Measurements from ENCODE around the gene CPNE9. TPM values are rescaled to one million over a fixed set of nuclear protein-coding genes. Genes with fewer than 3 reads are reported as not detected.

CPNE9 gene
- polyA plus RNA-seq, 1 of the 3 experiments (the other 2 are of a cell fraction), result 0.03 TPM

DNA sequence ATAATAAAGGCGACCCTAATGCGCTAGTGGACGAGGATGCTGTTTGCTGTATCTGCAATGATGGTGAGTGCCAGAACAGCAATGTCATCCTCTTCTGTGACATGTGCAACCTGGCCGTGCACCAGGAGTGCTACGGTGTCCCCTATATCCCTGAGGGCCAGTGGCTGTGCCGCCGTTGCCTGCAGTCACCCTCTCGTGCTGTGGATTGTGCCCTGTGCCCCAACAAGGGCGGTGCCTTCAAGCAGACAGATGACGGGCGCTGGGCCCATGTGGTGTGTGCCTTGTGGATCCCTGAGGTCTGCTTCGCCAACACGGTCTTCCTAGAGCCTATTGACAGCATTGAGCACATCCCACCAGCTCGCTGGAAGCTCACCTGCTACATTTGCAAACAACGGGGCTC lies 35.5 kb downstream of the CPNE9 start:
- Histone ChIP-seq H3K4me1 (ENCODE audit: control insufficient read depth in 1 of 2, insufficient read depth in 2 of 2, low read depth in 1 of 2, low read length in 1 of 2) (no peaks in the 10 kb centered on the region), H3K36me3 (replicated peaks in 1 of 2; ENCODE audit: control insufficient read depth in 1 of 2, insufficient read depth in 2 of 2, low read length in 1 of 2) (peaks cover 54 to 90% of the 10 kb centered on the region in 2 experiments), H2AFZ (ENCODE audit: low read depth) (no peak overlapping the region), H3K9ac (no peak overlapping the region), H3K4me3 (ENCODE audit: low read depth in 2 of 2, low read length in 1 of 2) (no peak overlapping the region), H4K20me1 (ENCODE audit: insufficient read depth) (0 out of 2 replicates have a peak, but pooled peaks cover 4% of the 10 kb centered on the region), H3K27ac (ENCODE audit: low read depth in 2 of 2, low read length in 1 of 2) (no peak overlapping the region), H3K9me3 (no peaks in the 10 kb centered on the region), H3K9me2 (no peaks in the 10 kb centered on the region), H3K27me3 (ENCODE audit: insufficient read depth) (no peaks in the 10 kb centered on the region), H3K4me2 (no peak overlapping the region), H3K79me2 (ENCODE audit: insufficient read depth) (peaks cover 52% of the 10 kb centered on the region), H3F3A (replicated peaks; ENCODE audit: insufficient read depth) (peaks cover 7% of the 10 kb centered on the region)
- no peak for DNase-seq
- POLR2A ChIA-PET, result interaction anchor here (3.3 kb wide), 1 partner anchor 10 kb away, joined by 16 read pairs; the partner anchor contains the start of gene OGG1
- TF ChIP-seq FOSL2 (IDR thresholded peaks at IDR 0.05; ENCODE audit: borderline replicate concordance, low read depth) (no peak), FOXJ3 (CRISPR knock-in tag; IDR thresholded peaks at IDR 0.05) (no peak), GATA2 (CRISPR knock-in tag; IDR thresholded peaks at IDR 0.05) (no peak), RFX5 (IDR thresholded peaks at IDR 0.05; ENCODE audit: low read length) (no peak), NRF1 (IDR thresholded peaks at IDR 0.05; ENCODE audit: low read depth, low read length) (no peak), TAF1 (IDR thresholded peaks at IDR 0.05; ENCODE audit: borderline replicate concordance, low read depth, low read length) (no peak), CHD2 (IDR thresholded peaks at IDR 0.05; ENCODE audit: low read length, partially characterized antibody) (no peak)
- 100% methylated on average over 4 of the region's 15 CpGs for WGBS (ENCODE audit: low lambda C conversion rate)
- CTCF ChIA-PET, result no interaction called here

DNA sequence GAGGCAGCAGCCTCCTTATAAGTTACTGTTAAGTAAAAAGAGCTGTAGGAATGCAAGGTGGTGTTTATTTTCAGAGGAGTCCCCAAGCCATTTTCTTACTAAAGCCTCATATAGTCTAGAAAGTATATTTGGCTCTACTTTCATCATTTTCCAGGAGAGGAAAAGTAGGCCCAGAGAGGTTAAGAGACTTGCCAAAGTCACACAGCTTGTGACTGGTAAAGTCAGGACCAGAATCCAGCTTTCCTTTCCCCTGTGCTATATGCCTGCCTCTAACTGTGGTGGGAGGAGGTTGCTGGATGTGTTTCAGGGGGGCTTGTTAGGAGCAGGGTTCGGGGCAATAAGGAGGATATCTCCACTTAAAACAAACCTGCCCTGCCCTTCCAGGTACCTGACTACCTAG lies 38.9 kb downstream of the CPNE9 start:
- POLR2A ChIA-PET, result no interaction called here
- H3K9ac ChIP-seq, result no peak overlapping the region
- H3K27ac ChIP-seq (ENCODE audit: low read depth in 2 of 2, low read length in 1 of 2), result no peak overlapping the region
- peaks cover 25% of the 10 kb centered on the region for H3F3A ChIP-seq (replicated peaks; ENCODE audit: insufficient read depth)
- CTCF ChIA-PET, result no interaction called here
- H3K4me2 ChIP-seq, result no peak overlapping the region
- no peak overlapping the region for H3K4me3 ChIP-seq (ENCODE audit: low read depth in 2 of 2, low read length in 1 of 2)
- no peak for DNase-seq
- H2AFZ ChIP-seq (ENCODE audit: low read depth), result no peak overlapping the region
- TF ChIP-seq, protein P1, sequence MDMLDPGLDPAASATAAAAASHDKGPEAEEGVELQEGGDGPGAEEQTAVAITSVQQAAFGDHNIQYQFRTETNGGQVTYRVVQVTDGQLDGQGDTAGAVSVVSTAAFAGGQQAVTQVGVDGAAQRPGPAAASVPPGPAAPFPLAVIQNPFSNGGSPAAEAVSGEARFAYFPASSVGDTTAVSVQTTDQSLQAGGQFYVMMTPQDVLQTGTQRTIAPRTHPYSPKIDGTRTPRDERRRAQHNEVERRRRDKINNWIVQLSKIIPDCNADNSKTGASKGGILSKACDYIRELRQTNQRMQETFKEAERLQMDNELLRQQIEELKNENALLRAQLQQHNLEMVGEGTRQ (IDR thresholded peaks at IDR 0.05; ENCODE audit: borderline replicate concordance, low read depth, low read length), result no peak
- TF ChIP-seq RCOR1 (IDR thresholded peaks at IDR 0.05; ENCODE audit: low read length) (no peak), CHD2 (IDR thresholded peaks at IDR 0.05; ENCODE audit: low read length, partially characterized antibody) (no peak), ELF1 (IDR thresholded peaks at IDR 0.05) (no peak)
- TF ChIP-seq, protein P2, sequence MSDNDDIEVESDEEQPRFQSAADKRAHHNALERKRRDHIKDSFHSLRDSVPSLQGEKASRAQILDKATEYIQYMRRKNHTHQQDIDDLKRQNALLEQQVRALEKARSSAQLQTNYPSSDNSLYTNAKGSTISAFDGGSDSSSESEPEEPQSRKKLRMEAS (IDR thresholded peaks at IDR 0.05; ENCODE audit: low read depth), result no peak
- no peaks in the 10 kb centered on the region for H4K20me1 ChIP-seq (ENCODE audit: insufficient read depth)
- H3K9me3 ChIP-seq, result no peaks in the 10 kb centered on the region
- WGBS (ENCODE audit: low lambda C conversion rate), result 91% methylated on average over 1 of the region's 1 CpG
- H3K36me3 ChIP-seq (replicated peaks in 1 of 2; ENCODE audit: control insufficient read depth in 1 of 2, insufficient read depth in 2 of 2, low read length in 1 of 2), result peaks cover 51 to 94% of the 10 kb centered on the region in 2 experiments
- H3K27me3 ChIP-seq (ENCODE audit: insufficient read depth), result no peaks in the 10 kb centered on the region
- peaks cover 0 to 19% of the 10 kb centered on the region in 2 experiments; a peak in 3 of 4 replicates for H3K4me1 ChIP-seq (ENCODE audit: control insufficient read depth in 1 of 2, insufficient read depth in 2 of 2, low read depth in 1 of 2, low read length in 1 of 2)
- no peaks in the 10 kb centered on the region for H3K9me2 ChIP-seq
- H3K79me2 ChIP-seq (ENCODE audit: insufficient read depth), result peaks cover 18% of the 10 kb centered on the region

DNA sequence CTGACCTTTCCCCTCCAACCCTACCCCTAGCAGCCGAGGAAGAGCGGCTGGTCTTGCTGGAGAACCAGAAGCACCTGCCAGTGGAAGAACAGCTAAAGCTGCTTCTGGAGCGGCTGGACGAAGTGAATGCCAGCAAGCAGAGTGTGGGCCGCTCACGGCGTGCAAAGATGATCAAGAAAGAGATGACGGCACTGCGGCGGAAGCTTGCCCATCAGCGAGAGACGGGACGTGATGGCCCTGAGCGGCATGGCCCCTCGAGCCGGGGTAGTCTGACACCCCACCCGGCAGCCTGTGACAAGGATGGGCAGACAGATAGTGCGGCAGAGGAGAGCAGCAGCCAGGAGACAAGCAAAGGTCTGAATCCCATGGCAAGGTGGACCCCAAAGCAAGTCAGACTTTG lies 39.9 kb downstream of the CPNE9 start:
- ChIA-PET POLR2A (interaction anchor here (0.5 to 0.6 kb wide), 2 partner anchors 8 to 922 kb away, joined by 3 to 4 read pairs; no protein-coding TSS in a partner anchor), CTCF (interaction anchor here (1.8 kb wide), 1 partner anchor 240 kb away, joined by 4 read pairs; no protein-coding TSS in a partner anchor)
- no peak for DNase-seq
- peaks cover 0 to 19% of the 10 kb centered on the region in 2 experiments for H3K4me1 ChIP-seq (ENCODE audit: control insufficient read depth in 1 of 2, insufficient read depth in 2 of 2, low read depth in 1 of 2, low read length in 1 of 2)
- no peaks in the 10 kb centered on the region for H4K20me1 ChIP-seq (ENCODE audit: insufficient read depth)
- peaks cover 30% of the 10 kb centered on the region for H3F3A ChIP-seq (replicated peaks; ENCODE audit: insufficient read depth)
- H3K9me3 ChIP-seq, result no peaks in the 10 kb centered on the region
- TF ChIP-seq POLR2AphosphoS5 (IDR thresholded peaks at IDR 0.05; ENCODE audit: low read depth, low read length), result no peak
- TF ChIP-seq, protein P1 (IDR thresholded peaks at IDR 0.05; ENCODE audit: borderline replicate concordance, low read depth, low read length), result no peak
- no peak for TF ChIP-seq EP300 (IDR thresholded peaks at IDR 0.05; ENCODE audit: borderline replicate concordance in 1 of 2, low read depth in 1 of 2, low read length in 1 of 2)
- TF ChIP-seq EZH2phosphoT487 (IDR thresholded peaks at IDR 0.05; ENCODE audit: borderline replicate concordance, low read depth), result no peak
- TF ChIP-seq, protein P3, sequence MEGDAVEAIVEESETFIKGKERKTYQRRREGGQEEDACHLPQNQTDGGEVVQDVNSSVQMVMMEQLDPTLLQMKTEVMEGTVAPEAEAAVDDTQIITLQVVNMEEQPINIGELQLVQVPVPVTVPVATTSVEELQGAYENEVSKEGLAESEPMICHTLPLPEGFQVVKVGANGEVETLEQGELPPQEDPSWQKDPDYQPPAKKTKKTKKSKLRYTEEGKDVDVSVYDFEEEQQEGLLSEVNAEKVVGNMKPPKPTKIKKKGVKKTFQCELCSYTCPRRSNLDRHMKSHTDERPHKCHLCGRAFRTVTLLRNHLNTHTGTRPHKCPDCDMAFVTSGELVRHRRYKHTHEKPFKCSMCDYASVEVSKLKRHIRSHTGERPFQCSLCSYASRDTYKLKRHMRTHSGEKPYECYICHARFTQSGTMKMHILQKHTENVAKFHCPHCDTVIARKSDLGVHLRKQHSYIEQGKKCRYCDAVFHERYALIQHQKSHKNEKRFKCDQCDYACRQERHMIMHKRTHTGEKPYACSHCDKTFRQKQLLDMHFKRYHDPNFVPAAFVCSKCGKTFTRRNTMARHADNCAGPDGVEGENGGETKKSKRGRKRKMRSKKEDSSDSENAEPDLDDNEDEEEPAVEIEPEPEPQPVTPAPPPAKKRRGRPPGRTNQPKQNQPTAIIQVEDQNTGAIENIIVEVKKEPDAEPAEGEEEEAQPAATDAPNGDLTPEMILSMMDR (IDR thresholded peaks at IDR 0.05), result no peak
- no peak for TF ChIP-seq RAD21 (IDR thresholded peaks at IDR 0.05; ENCODE audit: low read length)
- no peak for TF ChIP-seq CHD2 (IDR thresholded peaks at IDR 0.05; ENCODE audit: low read length, partially characterized antibody)
- TF ChIP-seq, protein P4, sequence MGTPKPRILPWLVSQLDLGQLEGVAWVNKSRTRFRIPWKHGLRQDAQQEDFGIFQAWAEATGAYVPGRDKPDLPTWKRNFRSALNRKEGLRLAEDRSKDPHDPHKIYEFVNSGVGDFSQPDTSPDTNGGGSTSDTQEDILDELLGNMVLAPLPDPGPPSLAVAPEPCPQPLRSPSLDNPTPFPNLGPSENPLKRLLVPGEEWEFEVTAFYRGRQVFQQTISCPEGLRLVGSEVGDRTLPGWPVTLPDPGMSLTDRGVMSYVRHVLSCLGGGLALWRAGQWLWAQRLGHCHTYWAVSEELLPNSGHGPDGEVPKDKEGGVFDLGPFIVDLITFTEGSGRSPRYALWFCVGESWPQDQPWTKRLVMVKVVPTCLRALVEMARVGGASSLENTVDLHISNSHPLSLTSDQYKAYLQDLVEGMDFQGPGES (IDR thresholded peaks at IDR 0.05; ENCODE audit: low read depth, low read length), result no peak
- peaks cover 18% of the 10 kb centered on the region for H3K79me2 ChIP-seq (ENCODE audit: insufficient read depth)
- peaks cover 52 to 94% of the 10 kb centered on the region in 2 experiments for H3K36me3 ChIP-seq (replicated peaks in 1 of 2; ENCODE audit: control insufficient read depth in 1 of 2, insufficient read depth in 2 of 2, low read length in 1 of 2)
- no peak overlapping the region for H3K27ac ChIP-seq (ENCODE audit: low read depth in 2 of 2, low read length in 1 of 2)
- no peaks in the 10 kb centered on the region for H3K27me3 ChIP-seq (ENCODE audit: insufficient read depth)
- H2AFZ ChIP-seq (ENCODE audit: low read depth), result no peak overlapping the region
- H3K9me2 ChIP-seq, result no peaks in the 10 kb centered on the region
- H3K4me3 ChIP-seq (ENCODE audit: low read depth in 2 of 2, low read length in 1 of 2), result no peak overlapping the region
- H3K4me2 ChIP-seq, result no peak overlapping the region
- H3K9ac ChIP-seq, result no peak overlapping the region
- 95% methylated on average over 9 of the region's 18 CpGs for WGBS (ENCODE audit: low lambda C conversion rate)
